Mesothelial cell of epicardium (in vitro differentiated cells): ENCODE results near the gene SLC24A5. TPM values are rescaled to one million over a fixed set of nuclear protein-coding genes. Genes with fewer than 3 reads are reported as not detected.

Experiments
- DNase-seq, 2 experiments: peaks; one replicate each; pipeline ENCODE4 v3.0.0; 2021; ENCODE audit warnings: low spot score in 2 of 2; ENCODE audit not compliant: unreplicated experiment in 2 of 2
- H3K27ac Mint-ChIP-seq: 2 replicates; pipeline ENCODE4 v1.8.0; 2021; ENCODE audit warnings: mixed read lengths
- H3K27me3 Mint-ChIP-seq: 2 replicates; pipeline ENCODE4 v1.8.0; 2021; ENCODE audit warnings: low read depth, mixed read lengths
- H3K36me3 Mint-ChIP-seq: 2 replicates; pipeline ENCODE4 v1.8.0; 2021; ENCODE audit warnings: mixed read lengths
- H3K4me1 Mint-ChIP-seq: 2 replicates; pipeline ENCODE4 v1.8.0; 2021; ENCODE audit warnings: mixed read lengths
- H3K4me3 Mint-ChIP-seq: 2 replicates; pipeline ENCODE4 v1.8.0; 2021; ENCODE audit warnings: mild to moderate bottlenecking, moderate library complexity, mixed read lengths
- H3K9me3 Mint-ChIP-seq: 2 replicates; pipeline ENCODE4 v1.8.0; 2021; ENCODE audit warnings: mixed read lengths
- total RNA-seq: library from RNA; stranded (reverse); gene quantifications from 3 replicates; pipeline ENCODE4 v1.2.1, GENCODE V29; 2021
- TF ChIP-seq, protein P1 (sequence below): fragments of 200-600 bp; sonication (generic); IDR thresholded peaks from one replicate; pipeline ENCODE4 v1.5.0; 2021; ENCODE audit warnings: antibody characterized with exemption; ENCODE audit not compliant: unreplicated experiment

The SLC24A5 gene
- total RNA-seq, 1 donor from 2014 or later = 0.16 TPM

DNA sequence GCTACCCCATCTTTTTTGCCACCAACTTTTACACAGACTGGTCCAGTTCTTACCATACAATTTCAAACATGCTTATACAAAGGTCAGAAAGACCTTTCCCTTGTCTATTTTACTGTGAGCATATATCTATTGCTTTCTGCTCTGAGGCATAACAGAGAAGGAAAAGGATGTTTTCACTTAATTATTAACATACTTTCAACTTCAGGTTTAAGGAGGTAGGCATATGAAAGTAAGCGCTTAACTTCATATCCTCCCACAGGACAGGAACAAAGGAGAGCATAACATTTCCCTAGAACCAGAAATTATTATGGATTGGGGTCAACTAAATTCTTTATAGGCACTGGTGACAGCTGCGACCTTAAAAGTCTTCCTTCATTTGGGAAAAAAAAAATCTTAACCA lies 56.2 kb downstream of the SLC24A5 start:
- peak overlapping the region; percentile 98 for H3K27ac Mint-ChIP-seq
- peaks cover 18% of the 10 kb centered on the region for H3K4me1 Mint-ChIP-seq
- H3K9me3 Mint-ChIP-seq = peaks cover 29% of the 10 kb centered on the region
- TF ChIP-seq, protein P1, sequence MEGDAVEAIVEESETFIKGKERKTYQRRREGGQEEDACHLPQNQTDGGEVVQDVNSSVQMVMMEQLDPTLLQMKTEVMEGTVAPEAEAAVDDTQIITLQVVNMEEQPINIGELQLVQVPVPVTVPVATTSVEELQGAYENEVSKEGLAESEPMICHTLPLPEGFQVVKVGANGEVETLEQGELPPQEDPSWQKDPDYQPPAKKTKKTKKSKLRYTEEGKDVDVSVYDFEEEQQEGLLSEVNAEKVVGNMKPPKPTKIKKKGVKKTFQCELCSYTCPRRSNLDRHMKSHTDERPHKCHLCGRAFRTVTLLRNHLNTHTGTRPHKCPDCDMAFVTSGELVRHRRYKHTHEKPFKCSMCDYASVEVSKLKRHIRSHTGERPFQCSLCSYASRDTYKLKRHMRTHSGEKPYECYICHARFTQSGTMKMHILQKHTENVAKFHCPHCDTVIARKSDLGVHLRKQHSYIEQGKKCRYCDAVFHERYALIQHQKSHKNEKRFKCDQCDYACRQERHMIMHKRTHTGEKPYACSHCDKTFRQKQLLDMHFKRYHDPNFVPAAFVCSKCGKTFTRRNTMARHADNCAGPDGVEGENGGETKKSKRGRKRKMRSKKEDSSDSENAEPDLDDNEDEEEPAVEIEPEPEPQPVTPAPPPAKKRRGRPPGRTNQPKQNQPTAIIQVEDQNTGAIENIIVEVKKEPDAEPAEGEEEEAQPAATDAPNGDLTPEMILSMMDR = no peak
- H3K36me3 Mint-ChIP-seq = peaks cover 29% of the 10 kb centered on the region
- H3K27me3 Mint-ChIP-seq = no peaks in the 10 kb centered on the region
- H3K4me3 Mint-ChIP-seq = peak overlapping the region; percentile 85
- no peak for DNase-seq

DNA sequence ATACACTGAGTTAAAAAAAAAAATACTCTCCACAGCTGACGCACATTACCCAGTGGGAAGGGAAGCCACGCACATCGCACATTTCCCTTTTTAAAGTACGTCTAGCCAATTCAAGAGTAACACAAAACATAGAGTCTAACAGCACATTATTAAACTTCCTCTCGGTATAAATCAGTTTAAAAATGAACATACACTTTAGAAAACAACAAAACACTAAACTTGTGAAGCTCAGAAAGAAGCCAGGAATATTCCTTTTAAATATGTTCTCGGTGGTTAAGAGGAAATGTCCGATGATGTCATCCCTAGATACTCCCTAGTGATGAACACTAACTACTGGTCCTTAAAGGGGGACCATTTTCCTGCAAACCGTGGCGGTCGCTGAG lies 56.6 kb downstream of the SLC24A5 start:
- Mint-ChIP-seq H3K27ac (peak overlapping the region; percentile 98), H3K4me3 (peak overlapping the region; percentile 85), H3K4me1 (peaks cover 18% of the 10 kb centered on the region), H3K27me3 (no peaks in the 10 kb centered on the region), H3K9me3 (peaks cover 24% of the 10 kb centered on the region), H3K36me3 (peaks cover 27% of the 10 kb centered on the region)
- TF ChIP-seq, protein P1 = no peak
- no peak for DNase-seq

DNA sequence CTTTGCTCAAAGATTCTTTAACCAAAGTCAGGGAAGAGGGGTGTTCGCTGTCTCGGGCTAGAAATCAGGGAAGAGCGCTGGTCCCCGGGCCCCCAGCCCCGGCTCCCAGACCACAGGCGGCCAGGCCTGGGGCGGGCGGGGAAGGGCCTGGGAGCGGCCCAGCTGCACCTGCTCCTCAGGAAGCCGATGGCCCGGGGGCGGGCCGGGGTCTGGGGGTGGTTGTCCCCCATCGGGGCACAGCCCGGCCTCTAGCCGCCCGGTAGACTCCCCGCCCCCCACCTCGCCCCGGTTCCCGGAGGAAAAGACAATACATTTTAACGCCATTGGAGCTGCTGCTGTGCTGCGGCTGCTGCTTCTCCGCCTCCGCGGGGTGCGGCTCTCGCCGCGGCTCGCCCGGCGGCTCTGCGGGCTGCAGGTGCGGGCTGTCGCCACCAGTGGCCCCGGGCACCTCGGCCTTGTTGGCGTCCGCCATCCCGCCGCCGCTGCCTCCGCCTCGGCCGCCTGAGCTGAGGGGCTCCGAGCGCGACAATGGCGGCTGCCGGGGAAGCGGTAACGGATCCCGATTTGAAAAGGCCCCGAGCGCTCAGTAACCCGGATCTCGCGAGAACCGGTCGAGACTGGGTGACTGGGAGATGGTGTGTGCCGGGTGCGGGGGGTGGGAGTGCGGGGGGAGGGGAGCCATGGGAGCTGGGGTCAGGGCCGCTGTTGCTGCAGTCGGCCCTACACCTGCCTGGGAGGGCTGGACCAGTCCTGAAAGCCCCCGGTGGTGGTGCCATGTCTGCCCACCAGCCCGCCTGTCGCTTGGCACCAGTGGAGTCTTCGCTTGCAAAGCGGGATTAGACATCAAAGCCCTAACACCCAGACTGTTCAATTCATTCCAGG lies 57.2 kb downstream of the SLC24A5 start, which contains the start of gene MYEF2:
TSS of gene MYEF2 (minus strand) at position 530 of the 882 bp plus-strand sequence. CDS start at position 472, 58 bp downstream.
- peak within 1 kb of the TSS; percentile 85 for H3K4me3 Mint-ChIP-seq
- peaks cover 20% of the 10 kb centered on the region for H3K36me3 Mint-ChIP-seq
- no peaks in the 10 kb centered on the region for H3K27me3 Mint-ChIP-seq
- H3K4me1 Mint-ChIP-seq = peaks cover 18% of the 10 kb centered on the region
- peak; percentile 68 to 81 for DNase-seq
- TF ChIP-seq, protein P1 = no peak
- H3K9me3 Mint-ChIP-seq = peaks cover 18% of the 10 kb centered on the region
- peak within 1 kb of the TSS; percentile 98 for H3K27ac Mint-ChIP-seq

DNA sequence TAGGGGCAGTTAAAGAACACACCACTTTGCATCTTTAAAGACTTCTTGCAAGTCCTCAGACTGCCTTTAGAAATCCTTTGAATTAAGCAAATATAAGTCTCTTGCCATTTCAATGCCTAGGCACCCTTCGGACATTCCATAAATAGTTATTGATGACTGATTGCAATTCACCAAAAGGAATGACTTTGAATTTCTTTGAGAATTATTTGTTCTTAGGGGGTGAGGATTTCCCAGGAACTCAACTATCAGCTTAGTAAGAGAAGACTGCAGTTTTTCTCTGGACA lies 57.8 kb downstream of the SLC24A5 start:
- Mint-ChIP-seq H3K4me3 (peak overlapping the region; percentile 63), H3K9me3 (peaks cover 12% of the 10 kb centered on the region), H3K36me3 (peaks cover 15% of the 10 kb centered on the region), H3K27ac (peak overlapping the region; percentile 39), H3K4me1 (peaks cover 18% of the 10 kb centered on the region), H3K27me3 (no peaks in the 10 kb centered on the region)
- no peak for DNase-seq
- TF ChIP-seq, protein P1 = no peak

DNA sequence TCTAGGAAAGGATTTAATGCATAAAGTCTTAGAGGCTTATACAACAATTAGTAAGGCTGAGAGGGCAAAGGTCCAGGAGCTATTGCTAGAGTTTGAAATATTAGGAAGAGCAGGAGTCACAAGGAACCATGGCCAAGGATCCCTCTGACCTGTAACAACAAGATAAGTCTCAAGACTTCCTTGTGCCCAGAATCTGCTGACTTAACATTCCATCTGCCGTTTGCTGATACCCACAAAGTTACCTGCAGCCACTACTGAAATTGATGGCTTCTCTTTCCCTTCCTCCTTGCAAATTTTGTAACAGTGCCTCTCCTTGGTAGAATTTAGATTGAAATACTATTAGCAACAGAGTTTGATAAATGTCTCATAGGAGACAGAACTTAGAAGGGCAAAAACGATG lies 62.0 kb downstream of the SLC24A5 start:
- H3K4me1 Mint-ChIP-seq = no peaks in the 10 kb centered on the region
- H3K9me3 Mint-ChIP-seq = peaks cover 11% of the 10 kb centered on the region
- TF ChIP-seq, protein P1 = no peak
- DNase-seq = no peak
- H3K4me3 Mint-ChIP-seq = no peak overlapping the region
- H3K36me3 Mint-ChIP-seq = no peaks in the 10 kb centered on the region
- H3K27me3 Mint-ChIP-seq = peaks cover 8% of the 10 kb centered on the region
- no peak overlapping the region for H3K27ac Mint-ChIP-seq
